Astrocyte (in vitro differentiated cells and primary cell): ENCODE data around the gene MORC1. TPM values are rescaled to one million over a fixed set of nuclear protein-coding genes. Genes with fewer than 3 reads are reported as not detected.

Experiments
- DNase-seq: peaks from one replicate; pipeline ENCODE4 v3.0.0-alpha.2; 2010; ENCODE audit warnings: low read depth
- FAIRE-seq: peaks from 2 replicates; lab custom pipeline; 2011; peaks lifted over from hg19 to GRCh38; lab: Jason Lieb, UNC
- H2AFZ ChIP-seq: 2 replicates; pipeline ENCODE4 v1.6.0; 2012; ENCODE audit warnings: low read depth, low read length, inconsistent platforms
- H3K27ac ChIP-seq: 2 replicates; pipeline ENCODE4 v1.5.1; 2011; ENCODE audit warnings: low read depth, low read length, inconsistent platforms
- H3K27me3 ChIP-seq: 2 replicates; pipeline ENCODE4 v1.6.0; 2011; ENCODE audit warnings: low read length, inconsistent platforms; ENCODE audit not compliant: insufficient read depth
- H3K36me3 ChIP-seq: 2 replicates; pipeline ENCODE4 v1.5.1; 2011; ENCODE audit warnings: low read length, inconsistent platforms; ENCODE audit not compliant: insufficient read depth
- H3K4me1 ChIP-seq: 2 replicates; pipeline ENCODE4 v1.5.1; 2011; ENCODE audit warnings: low read length, inconsistent platforms; ENCODE audit not compliant: insufficient read depth
- H3K4me2 ChIP-seq: 2 replicates; pipeline ENCODE4 v1.6.0; 2012; ENCODE audit warnings: low read length, inconsistent platforms
- H3K4me3 ChIP-seq: 2 replicates; pipeline ENCODE4 v1.5.1; 2011; ENCODE audit warnings: low read depth, mild to moderate bottlenecking, low read length, inconsistent platforms; ENCODE audit not compliant: insufficient read depth
- H3K79me2 ChIP-seq: 2 replicates; pipeline ENCODE4 v1.6.0; 2012; ENCODE audit warnings: mild to moderate bottlenecking, low read length, inconsistent platforms; ENCODE audit not compliant: insufficient read depth
- H3K9ac ChIP-seq: 2 replicates; pipeline ENCODE4 v1.6.0; 2012; ENCODE audit warnings: mild to moderate bottlenecking, low read length, inconsistent platforms
- H3K9me3 ChIP-seq: 2 replicates; pipeline ENCODE4 v1.5.1; 2012; ENCODE audit warnings: low read depth, mild to moderate bottlenecking, low read length, inconsistent platforms; ENCODE audit not compliant: insufficient read depth
- H4K20me1 ChIP-seq: 2 replicates; pipeline ENCODE4 v1.6.0; 2012; ENCODE audit warnings: low read length, inconsistent platforms; ENCODE audit not compliant: insufficient read depth
- H3K27ac Mint-ChIP-seq: one replicate; pipeline ENCODE4 v1.8.0; 2021; ENCODE audit warnings: mild to moderate bottlenecking, mixed read lengths; ENCODE audit not compliant: unreplicated experiment
- H3K27me3 Mint-ChIP-seq: one replicate; pipeline ENCODE4 v1.8.0; 2021; ENCODE audit warnings: low read depth, mixed read lengths; ENCODE audit not compliant: unreplicated experiment
- H3K36me3 Mint-ChIP-seq: one replicate; pipeline ENCODE4 v1.8.0; 2021; ENCODE audit warnings: low read depth, mixed read lengths; ENCODE audit not compliant: unreplicated experiment
- H3K4me1 Mint-ChIP-seq: one replicate; pipeline ENCODE4 v1.8.0; 2021; ENCODE audit warnings: low read depth, mixed read lengths; ENCODE audit not compliant: unreplicated experiment
- H3K4me3 Mint-ChIP-seq: one replicate; pipeline ENCODE4 v1.8.0; 2021; ENCODE audit warnings: mild to moderate bottlenecking, moderate library complexity, mixed read lengths; ENCODE audit not compliant: unreplicated experiment
- H3K9me3 Mint-ChIP-seq: one replicate; pipeline ENCODE4 v1.8.0; 2021; ENCODE audit warnings: mild to moderate bottlenecking, mixed read lengths; ENCODE audit not compliant: unreplicated experiment
- EZH2 ChIP-seq: IDR thresholded peaks from 2 replicates; pipeline ENCODE4 v1.6.1; 2012; ENCODE audit warnings: mild to moderate bottlenecking, low read length, inconsistent platforms; ENCODE audit not compliant: insufficient read depth
- total RNA-seq: library from RNA; stranded (reverse); gene quantifications from 2 replicates; pipeline ENCODE4 v1.2.1, GENCODE V29; 2021
- TF ChIP-seq, protein P1 (sequence below): IDR thresholded peaks from 2 replicates; pipeline ENCODE4 v1.5.1; 2011; ENCODE audit warnings: low read depth, mild to moderate bottlenecking, inconsistent platforms, low read length, moderate library complexity; ENCODE audit not compliant: insufficient read depth

The MORC1 gene
- total RNA-seq, 1 donor from 2014 or later: not detected

DNA sequence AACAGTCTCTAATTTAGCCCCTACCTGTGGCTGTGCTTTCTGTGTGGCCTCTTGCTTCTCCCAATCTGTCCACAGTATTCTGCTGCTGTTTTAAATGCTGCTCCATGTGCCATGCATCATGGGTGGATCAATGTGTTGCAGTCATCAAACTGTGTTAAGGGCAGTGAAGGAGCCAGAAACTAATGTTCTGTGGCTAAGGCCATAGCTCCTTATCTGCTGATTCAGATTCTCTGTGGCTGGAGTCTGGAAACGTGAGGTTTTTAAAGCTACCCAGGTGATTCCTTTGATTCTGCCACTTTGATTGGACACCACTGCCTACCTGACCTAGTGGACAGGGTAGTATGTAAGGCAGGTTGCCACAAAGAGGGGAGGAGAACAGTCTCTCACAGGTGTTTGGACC lies 44.8 kb downstream of the MORC1 start:
- H2AFZ ChIP-seq: no peak overlapping the region
- no peak for TF ChIP-seq EZH2
- TF ChIP-seq, protein P1, sequence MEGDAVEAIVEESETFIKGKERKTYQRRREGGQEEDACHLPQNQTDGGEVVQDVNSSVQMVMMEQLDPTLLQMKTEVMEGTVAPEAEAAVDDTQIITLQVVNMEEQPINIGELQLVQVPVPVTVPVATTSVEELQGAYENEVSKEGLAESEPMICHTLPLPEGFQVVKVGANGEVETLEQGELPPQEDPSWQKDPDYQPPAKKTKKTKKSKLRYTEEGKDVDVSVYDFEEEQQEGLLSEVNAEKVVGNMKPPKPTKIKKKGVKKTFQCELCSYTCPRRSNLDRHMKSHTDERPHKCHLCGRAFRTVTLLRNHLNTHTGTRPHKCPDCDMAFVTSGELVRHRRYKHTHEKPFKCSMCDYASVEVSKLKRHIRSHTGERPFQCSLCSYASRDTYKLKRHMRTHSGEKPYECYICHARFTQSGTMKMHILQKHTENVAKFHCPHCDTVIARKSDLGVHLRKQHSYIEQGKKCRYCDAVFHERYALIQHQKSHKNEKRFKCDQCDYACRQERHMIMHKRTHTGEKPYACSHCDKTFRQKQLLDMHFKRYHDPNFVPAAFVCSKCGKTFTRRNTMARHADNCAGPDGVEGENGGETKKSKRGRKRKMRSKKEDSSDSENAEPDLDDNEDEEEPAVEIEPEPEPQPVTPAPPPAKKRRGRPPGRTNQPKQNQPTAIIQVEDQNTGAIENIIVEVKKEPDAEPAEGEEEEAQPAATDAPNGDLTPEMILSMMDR: no peak
- no peak overlapping the region for H3K4me3 ChIP-seq
- Mint-ChIP-seq H3K4me3 (no peak overlapping the region), H3K36me3 (no peaks in the 10 kb centered on the region), H3K9me3 (no peaks in the 10 kb centered on the region), H3K27ac (no peak overlapping the region), H3K4me1 (no peaks in the 10 kb centered on the region), H3K27me3 (no peaks in the 10 kb centered on the region)
- no peak overlapping the region for H3K4me2 ChIP-seq
- H3K4me1 ChIP-seq: no peaks in the 10 kb centered on the region
- no peaks in the 10 kb centered on the region for H3K36me3 ChIP-seq
- no peaks in the 10 kb centered on the region for H3K27me3 ChIP-seq
- FAIRE-seq (no peak), DNase-seq (no peak)
- no peak overlapping the region for H3K9ac ChIP-seq
- no peak overlapping the region for H3K27ac ChIP-seq
- no peaks in the 10 kb centered on the region for H3K79me2 ChIP-seq
- H4K20me1 ChIP-seq: no peaks in the 10 kb centered on the region
- H3K9me3 ChIP-seq: no peaks in the 10 kb centered on the region

DNA sequence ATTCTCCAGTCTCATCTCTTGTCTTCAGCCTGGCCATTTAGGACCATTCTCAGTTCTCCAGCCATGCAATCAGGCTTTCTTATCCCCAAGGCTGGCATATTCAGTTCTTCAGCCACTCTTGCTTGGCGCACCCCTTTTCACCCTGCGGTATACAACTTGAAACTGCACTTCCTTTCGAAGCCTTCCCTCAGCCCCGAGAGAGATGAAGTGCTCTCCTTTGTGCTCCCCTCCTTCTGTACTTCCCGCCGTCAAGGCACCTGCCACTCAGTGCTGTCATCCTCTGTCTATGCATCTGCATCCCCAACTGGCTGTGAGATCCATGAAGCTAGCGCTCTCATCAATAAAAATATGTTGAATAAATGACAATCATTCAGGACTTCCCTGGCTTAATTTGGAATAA lies 45.7 kb downstream of the MORC1 start:
- Histone ChIP-seq H3K9ac (no peak overlapping the region), H4K20me1 (no peaks in the 10 kb centered on the region), H3K9me3 (no peaks in the 10 kb centered on the region), H3K36me3 (no peaks in the 10 kb centered on the region), H3K27ac (no peak overlapping the region), H2AFZ (no peak overlapping the region), H3K4me1 (no peaks in the 10 kb centered on the region), H3K4me3 (no peak overlapping the region), H3K27me3 (no peaks in the 10 kb centered on the region), H3K79me2 (no peaks in the 10 kb centered on the region), H3K4me2 (no peak overlapping the region)
- Mint-ChIP-seq H3K4me3 (no peak overlapping the region), H3K36me3 (no peaks in the 10 kb centered on the region), H3K4me1 (no peaks in the 10 kb centered on the region), H3K9me3 (no peaks in the 10 kb centered on the region), H3K27me3 (no peaks in the 10 kb centered on the region), H3K27ac (no peak overlapping the region)
- no peak for DNase-seq
- TF ChIP-seq, protein P1: no peak
- no peak for TF ChIP-seq EZH2
- FAIRE-seq: no peak

DNA sequence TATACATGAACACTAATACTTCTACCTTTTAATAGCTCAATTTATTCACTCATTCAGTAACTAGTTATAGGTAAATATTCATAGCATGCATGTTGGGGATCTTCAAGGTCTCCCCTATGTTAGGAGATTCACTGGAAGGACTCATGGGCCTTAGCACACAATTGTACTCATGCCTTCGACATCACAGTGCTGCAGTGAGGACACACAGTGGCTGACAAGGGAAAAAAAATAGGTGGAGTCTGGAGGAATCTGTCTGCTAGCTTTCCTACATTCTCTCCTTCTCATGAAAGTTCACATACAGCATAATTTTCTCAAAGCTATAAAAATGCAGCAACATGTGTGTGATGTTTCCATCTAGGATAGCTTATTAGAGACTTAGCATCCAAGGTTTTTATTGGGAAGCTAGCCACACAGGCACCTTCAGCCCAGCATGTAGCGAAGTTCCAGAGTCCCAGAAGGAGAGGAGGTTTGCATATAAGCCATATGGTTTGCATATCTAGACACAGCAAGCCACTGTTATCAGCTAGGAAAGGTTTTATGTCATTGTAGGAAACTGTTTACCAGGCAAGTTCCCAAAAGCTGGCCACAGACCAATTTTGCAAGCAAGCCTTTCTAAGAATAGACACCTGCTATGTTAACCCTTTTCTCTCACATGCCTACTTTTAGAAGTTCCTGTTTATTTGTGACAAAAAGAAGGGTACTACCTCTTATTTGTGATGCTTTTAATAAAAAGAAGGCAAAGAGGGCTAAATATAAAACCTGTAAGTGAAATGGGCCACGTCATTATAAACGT lies 46.4 kb downstream of the MORC1 start:
- Histone ChIP-seq H3K9me3 (no peaks in the 10 kb centered on the region), H3K36me3 (no peaks in the 10 kb centered on the region), H3K79me2 (no peaks in the 10 kb centered on the region), H3K4me3 (no peak overlapping the region), H2AFZ (no peak overlapping the region), H3K4me1 (no peaks in the 10 kb centered on the region), H4K20me1 (no peaks in the 10 kb centered on the region), H3K27ac (no peak overlapping the region), H3K9ac (no peak overlapping the region), H3K27me3 (no peaks in the 10 kb centered on the region), H3K4me2 (no peak overlapping the region)
- no peaks in the 10 kb centered on the region for H3K27me3 Mint-ChIP-seq
- H3K4me3 Mint-ChIP-seq: no peak overlapping the region
- DNase-seq (no peak), FAIRE-seq (no peak)
- H3K4me1 Mint-ChIP-seq: no peaks in the 10 kb centered on the region
- H3K27ac Mint-ChIP-seq: no peak overlapping the region
- no peaks in the 10 kb centered on the region for H3K36me3 Mint-ChIP-seq
- TF ChIP-seq EZH2: no peak
- no peaks in the 10 kb centered on the region for H3K9me3 Mint-ChIP-seq
